Astrocyte of the cerebellum (primary cell): ENCODE results near the gene ARSB.

Experiments
- DNase-seq: peaks from one replicate; pipeline ENCODE4 v3.0.0-alpha.2; 2011; ENCODE audit warnings: low read depth
- H3K4me3 ChIP-seq: 2 replicates; pipeline ENCODE4 v1.5.1; 2011; ENCODE audit warnings: mild to moderate bottlenecking, low read depth, low read length, moderate library complexity
- in situ Hi-C: cut with HindIII; loops from 2 replicates; pipeline ENCODE4 v1.10.0; 2017; ENCODE audit warnings: low sequenced_read_pairs
- TF ChIP-seq, protein P1 (sequence below): IDR thresholded peaks from 2 replicates; pipeline ENCODE4 v1.5.1; 2012; ENCODE audit warnings: low read length, low read depth, moderate library complexity, mild to moderate bottlenecking; ENCODE audit errors: missing control alignments

The ARSB gene

DNA sequence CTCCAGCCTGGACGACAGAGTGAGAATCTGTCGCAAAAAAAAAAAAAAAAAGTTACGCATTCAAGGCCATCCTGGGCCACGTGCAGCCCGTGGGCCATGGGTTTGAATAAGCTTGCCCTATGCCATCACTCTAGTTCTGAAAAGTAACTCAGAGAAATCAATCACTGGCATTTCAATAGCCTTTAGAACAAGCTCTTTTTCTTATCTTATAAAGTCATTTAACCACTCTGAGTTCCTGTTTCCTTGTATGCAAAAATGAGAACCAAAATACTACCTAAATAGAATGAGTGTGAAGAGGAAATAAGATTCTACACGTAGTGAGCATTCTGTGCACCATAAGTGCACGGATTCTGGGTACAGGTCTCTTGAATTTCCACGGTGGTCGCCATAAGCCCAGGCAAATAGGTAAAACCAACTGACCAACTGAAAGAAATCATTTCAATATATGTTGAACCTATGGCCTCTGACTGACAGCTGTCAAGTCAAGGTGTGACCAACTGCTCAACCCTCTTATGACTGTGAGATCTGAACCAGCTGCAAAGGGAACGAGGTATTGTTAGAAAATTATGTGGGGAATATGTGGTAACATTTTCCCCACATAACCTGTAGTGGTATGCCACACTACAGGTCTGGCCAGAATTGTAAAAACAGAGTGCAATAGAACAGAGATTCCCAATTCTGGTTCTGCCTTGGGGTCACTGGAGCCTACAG, 192.6 kb downstream of the ARSB start:
- TF ChIP-seq, protein P1, sequence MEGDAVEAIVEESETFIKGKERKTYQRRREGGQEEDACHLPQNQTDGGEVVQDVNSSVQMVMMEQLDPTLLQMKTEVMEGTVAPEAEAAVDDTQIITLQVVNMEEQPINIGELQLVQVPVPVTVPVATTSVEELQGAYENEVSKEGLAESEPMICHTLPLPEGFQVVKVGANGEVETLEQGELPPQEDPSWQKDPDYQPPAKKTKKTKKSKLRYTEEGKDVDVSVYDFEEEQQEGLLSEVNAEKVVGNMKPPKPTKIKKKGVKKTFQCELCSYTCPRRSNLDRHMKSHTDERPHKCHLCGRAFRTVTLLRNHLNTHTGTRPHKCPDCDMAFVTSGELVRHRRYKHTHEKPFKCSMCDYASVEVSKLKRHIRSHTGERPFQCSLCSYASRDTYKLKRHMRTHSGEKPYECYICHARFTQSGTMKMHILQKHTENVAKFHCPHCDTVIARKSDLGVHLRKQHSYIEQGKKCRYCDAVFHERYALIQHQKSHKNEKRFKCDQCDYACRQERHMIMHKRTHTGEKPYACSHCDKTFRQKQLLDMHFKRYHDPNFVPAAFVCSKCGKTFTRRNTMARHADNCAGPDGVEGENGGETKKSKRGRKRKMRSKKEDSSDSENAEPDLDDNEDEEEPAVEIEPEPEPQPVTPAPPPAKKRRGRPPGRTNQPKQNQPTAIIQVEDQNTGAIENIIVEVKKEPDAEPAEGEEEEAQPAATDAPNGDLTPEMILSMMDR = no peak
- DNase-seq = no peak
- in situ Hi-C loops = no loop called here
- H3K4me3 ChIP-seq = no peak overlapping the region

DNA sequence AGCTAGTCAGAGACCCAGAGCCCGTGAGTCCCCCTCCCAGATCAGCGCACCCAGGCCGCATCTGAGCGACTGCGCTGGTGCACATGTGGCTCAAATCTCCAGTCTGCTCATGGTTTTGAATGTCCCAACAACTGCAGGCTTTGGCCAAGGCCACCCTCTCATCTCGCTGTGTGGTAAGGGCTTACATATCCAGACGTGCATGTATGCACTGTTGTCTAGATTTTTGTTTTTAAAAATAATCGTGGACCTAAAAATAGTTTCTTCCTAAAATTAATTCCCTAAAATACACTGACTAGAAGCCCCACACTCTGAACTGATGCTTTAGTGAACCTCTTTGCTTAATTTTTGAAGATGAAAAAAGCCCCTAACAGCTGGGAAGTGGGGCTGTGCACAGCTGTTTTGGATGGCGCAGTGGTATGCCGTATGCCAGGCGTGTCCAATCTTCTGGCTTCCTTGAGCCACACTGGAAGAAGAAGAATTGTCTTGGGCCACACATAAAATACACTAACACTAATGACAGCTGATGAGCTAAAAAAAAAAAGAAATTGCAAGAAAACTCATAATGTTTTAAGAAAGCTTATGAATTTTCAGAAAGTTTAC, 193.5 kb downstream of the ARSB start:
- TF ChIP-seq, protein P1 = no peak
- DNase-seq = no peak
- in situ Hi-C loops = no loop called here
- H3K4me3 ChIP-seq = no peak overlapping the region

DNA sequence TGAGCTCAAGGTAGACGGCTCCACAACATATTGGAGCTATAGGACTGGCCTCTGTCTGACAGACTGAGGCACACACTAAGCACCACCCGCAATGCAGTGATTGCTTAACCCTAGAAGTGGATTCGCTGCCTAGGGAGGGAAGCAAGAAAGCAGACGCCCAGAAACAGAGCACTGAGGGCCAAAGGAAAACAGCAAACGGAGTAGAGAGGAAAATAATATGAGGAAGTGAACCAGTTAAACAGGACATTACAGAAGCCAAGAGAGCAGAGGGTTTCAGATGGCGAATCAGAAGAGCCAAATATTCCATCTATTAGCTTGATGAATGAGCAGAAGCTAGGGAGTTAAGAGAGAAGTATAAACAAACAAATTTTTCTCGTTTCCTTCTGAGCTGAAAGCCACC, 197.3 kb downstream of the ARSB start:
- TF ChIP-seq, protein P1 = no peak
- DNase-seq = no peak
- in situ Hi-C loops = no loop called here
- no peak overlapping the region for H3K4me3 ChIP-seq

DNA sequence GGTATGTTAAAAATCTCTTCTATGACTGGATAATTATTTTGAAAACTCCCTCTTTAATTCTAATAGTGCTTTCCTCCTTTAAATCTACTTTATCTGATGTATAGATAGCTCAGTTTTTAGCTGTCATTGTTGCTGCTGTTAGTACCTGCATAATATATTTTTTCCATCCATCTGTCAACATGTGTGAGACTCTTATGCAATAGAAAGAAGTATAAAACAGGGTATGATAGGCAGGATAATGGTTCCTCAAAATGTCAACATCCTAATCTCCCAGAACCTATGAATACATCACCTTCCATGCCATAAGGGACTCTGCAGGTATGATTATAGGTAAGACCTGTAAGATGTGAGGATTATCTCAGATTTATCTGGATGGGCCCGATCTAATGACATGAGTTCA, 199.7 kb downstream of the ARSB start:
- in situ Hi-C loops = no loop called here
- H3K4me3 ChIP-seq = no peak overlapping the region
- DNase-seq = no peak
- TF ChIP-seq, protein P1 = no peak

DNA sequence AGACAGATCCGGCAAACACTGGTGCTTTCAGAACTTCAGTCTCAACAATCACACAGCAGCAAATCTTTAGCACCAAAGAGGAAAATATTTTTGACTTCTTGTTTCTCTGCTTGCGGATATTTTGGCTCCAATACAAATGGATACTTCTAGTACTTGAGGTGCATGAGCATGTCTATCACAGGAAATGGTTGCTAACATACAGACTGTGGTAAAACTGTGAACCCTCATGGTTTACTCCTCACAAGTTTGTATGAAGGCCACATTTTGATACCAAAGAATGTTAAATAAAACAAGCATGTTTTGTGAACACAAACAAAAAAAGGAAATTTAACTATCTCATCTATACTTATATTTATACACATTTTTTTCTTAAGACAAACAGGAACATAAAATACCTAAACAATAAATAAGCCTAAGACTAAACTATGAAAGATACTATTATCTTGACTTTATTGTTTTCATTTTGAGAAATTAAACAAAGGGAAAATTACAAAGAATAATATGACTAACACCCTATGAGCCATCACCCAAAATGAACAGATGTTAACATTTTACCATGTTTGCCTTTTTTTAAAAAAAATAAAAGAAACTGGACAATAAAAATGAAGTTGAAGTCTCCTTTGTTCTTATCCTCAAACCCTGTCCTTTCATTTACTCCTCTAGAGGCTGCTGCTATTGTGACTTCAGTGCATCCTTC, 201.5 kb downstream of the ARSB start:
- no peak for DNase-seq
- in situ Hi-C loops = no loop called here
- H3K4me3 ChIP-seq = no peak overlapping the region
- TF ChIP-seq, protein P1 = no peak

DNA sequence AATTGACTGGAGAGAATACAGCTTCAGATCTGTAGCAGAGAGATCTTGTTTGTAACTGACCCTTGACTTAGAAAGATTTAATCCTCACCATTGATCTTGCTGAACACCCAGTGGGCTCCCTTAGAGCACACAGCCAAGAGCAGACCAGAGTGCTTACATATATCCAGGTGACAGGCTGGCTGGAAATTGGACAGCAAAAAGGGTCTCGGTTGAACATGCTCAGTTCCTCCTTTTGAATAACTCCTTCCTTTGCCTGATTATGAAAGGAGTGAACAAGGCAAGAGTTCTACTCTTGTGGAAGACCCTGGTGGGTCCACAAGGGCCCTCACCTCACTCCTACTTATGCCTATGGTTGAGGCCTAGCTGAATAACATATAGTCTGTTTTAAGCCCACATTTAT, 202.4 kb downstream of the ARSB start:
- TF ChIP-seq, protein P1 = no peak
- no peak for DNase-seq
- H3K4me3 ChIP-seq = no peak overlapping the region
- in situ Hi-C loops = no loop called here
